Stimulated activated CD8-positive, alpha-beta memory T cell treated with anti-CD3 and anti-CD28 coated beads, Interleukin-12 subunit alpha, Interleukin-12 subunit beta, amount 100 ng/mL, for 24 hours (primary cell): ENCODE data around the gene ZNF100.
"Not testable (repeated sequence)": the region's sequence is repeated elsewhere in the genome, so short reads cannot be mapped to it uniquely, and the experiment has no call there.

Experiments used
- DNase-seq: peaks from one replicate; pipeline ENCODE4 v3.0.0-alpha.2; 2020; ENCODE audit errors: extremely low read depth

The ZNF100 gene

GRCh38 chr19:21767065-21767800 is at the start of gene ZNF100:
Gene ZNF100, minus strand, starts transcription at chr19:21767579. Its CDS starts 150 bp downstream, at chr19:21767429.
- peak; percentile 76 for DNase-seq

- DNase-seq, result no peak
Observed at GRCh38 chr19:21812448-21812847, 45.1 kb upstream of the ZNF100 start.

GRCh38 chr19:21808400-21809000 is 41.1 kb upstream of the ZNF100 start:
- DNase-seq, result not testable (repeated sequence)

- DNase-seq, result no peak
Observed at GRCh38 chr19:21789466-21790085, 22.2 kb upstream of the ZNF100 start.

GRCh38 chr19:21786936-21787335 is 19.6 kb upstream of the ZNF100 start:
- no peak for DNase-seq

- DNase-seq, result not testable (repeated sequence)
Observed at GRCh38 chr19:21775792-21776191, 8.4 kb upstream of the ZNF100 start.

GRCh38 chr19:21766705-21767064 is 694 bp downstream of the ZNF100 start:
- not testable (repeated sequence) for DNase-seq

GRCh38 chr19:21765151-21765550 is 2.2 kb downstream of the ZNF100 start:
- no peak for DNase-seq

GRCh38 chr19:21761547-21761946 is 5.8 kb downstream of the ZNF100 start:
- not testable (repeated sequence) for DNase-seq

GRCh38 chr19:21758296-21758695 is 9.1 kb downstream of the ZNF100 start:
- no peak for DNase-seq

GRCh38 chr19:21755555-21755954 is 11.8 kb downstream of the ZNF100 start:
- not testable (repeated sequence) for DNase-seq

- no peak for DNase-seq
Observed at GRCh38 chr19:21751384-21751783, 16.0 kb downstream of the ZNF100 start.

GRCh38 chr19:21750586-21751128 is 16.7 kb downstream of the ZNF100 start:
- no peak for DNase-seq

- DNase-seq, result no peak
Observed at GRCh38 chr19:21749090-21749489, 18.3 kb downstream of the ZNF100 start.

GRCh38 chr19:21748088-21748487 is 19.3 kb downstream of the ZNF100 start:
- no peak for DNase-seq

- no peak for DNase-seq
Observed at GRCh38 chr19:21740559-21740958, 26.8 kb downstream of the ZNF100 start.

- DNase-seq, result not testable (repeated sequence)
Observed at GRCh38 chr19:21726942-21727747, 40.2 kb downstream of the ZNF100 start.

- DNase-seq, result no peak
Observed at GRCh38 chr19:21713761-21714160, 53.6 kb downstream of the ZNF100 start.

GRCh38 chr19:21709464-21709863 is 57.9 kb downstream of the ZNF100 start:
- no peak for DNase-seq

GRCh38 chr19:21707878-21708277 is 59.5 kb downstream of the ZNF100 start:
- DNase-seq, result not testable (repeated sequence)

- DNase-seq, result no peak
Observed at GRCh38 chr19:21707065-21707464, 60.3 kb downstream of the ZNF100 start.

- DNase-seq, result no peak
Observed at GRCh38 chr19:21705393-21705792, 62.0 kb downstream of the ZNF100 start.
